Lung (tissue), 12 donors: ENCODE data around the gene OLFM2. TPM values are rescaled to one million over a fixed set of nuclear protein-coding genes. Genes with fewer than 3 reads are reported as not detected.
A peak's percentile ranks its signal among the peaks of the same experiment; 100 is the strongest.
"Not testable (repeated sequence)": the region's sequence is repeated elsewhere in the genome, so short reads cannot be mapped to it uniquely, and the experiment has no call there.

Experiments used
- ATAC-seq: fragments of 200-7000 bp; cut with Tn5 transposase; one replicate; pipeline ENCODE4 v1.9.1; 2020; ENCODE audit warnings: moderate number of reproducible peaks; ENCODE audit not compliant: insufficient read depth, low FRiP score
- DNase-seq, 3 donors: peaks; one replicate each; pipeline ENCODE4 v3.0.0-alpha.2; 2013 to 2017
- H3K27ac ChIP-seq, 2 donors: one replicate each; pipeline ENCODE4 v1.5.1; 2013; ENCODE audit warnings: mild to moderate bottlenecking in 2 of 2, moderate library complexity in 2 of 2, control low read depth in 1 of 2, inconsistent platforms in 1 of 2, low read depth in 1 of 2, low read length in 1 of 2
- H3K27me3 ChIP-seq, 3 donors: one replicate each; pipeline ENCODE4 v1.5.1; 2013; ENCODE audit warnings: low read length in 2 of 3; ENCODE audit not compliant: control insufficient read depth in 3 of 3, insufficient read depth in 3 of 3
- H3K36me3 ChIP-seq, 4 donors: one replicate each; pipeline ENCODE4 v1.5.1; 2013; ENCODE audit warnings: low read length in 4 of 4, mild to moderate bottlenecking in 1 of 4, moderate library complexity in 1 of 4; ENCODE audit not compliant: control insufficient read depth in 4 of 4, insufficient read depth in 4 of 4
- H3K4me1 ChIP-seq, 5 donors: one replicate each; pipeline ENCODE4 v1.5.1; 2013; ENCODE audit warnings: low read length in 5 of 5, mild to moderate bottlenecking in 2 of 5, moderate library complexity in 1 of 5; ENCODE audit not compliant: control insufficient read depth in 5 of 5, insufficient read depth in 5 of 5
- H3K4me3 ChIP-seq: one replicate; pipeline ENCODE4 v1.5.1; 2013; ENCODE audit warnings: mild to moderate bottlenecking, control low read depth, moderate library complexity
- H3K9ac ChIP-seq, 2 donors: one replicate each; pipeline ENCODE4 v1.5.1; 2013; ENCODE audit warnings: low read length in 2 of 2, control low read depth in 1 of 2; ENCODE audit not compliant: insufficient read depth in 1 of 2
- H3K9me3 ChIP-seq, 4 donors: one replicate each; pipeline ENCODE4 v1.5.1; 2013; ENCODE audit warnings: low read length in 3 of 4, mild to moderate bottlenecking in 1 of 4, moderate library complexity in 1 of 4; ENCODE audit not compliant: control insufficient read depth in 4 of 4, insufficient read depth in 3 of 4
- WGBS, 2 donors: extraction: QIAGEN DNeasy Blood & Tissue Kit; methylation state at CpG; one replicate each; pipeline ENCODE4 v1.1.7; 2013; 5-methylcytosine and 5-hydroxymethylcytosine counted together
- polyA plus RNA-seq, 2 donors: library from polyadenylated mRNA; stranded (reverse); fragments of 200-250 nt; gene quantifications; one replicate each; pipeline ENCODE4 v1.2.1, GENCODE V29; 2013
- total RNA-seq, 2 donors: library from RNA; depleted of rRNA in 1 of 2; stranded (reverse); fragments of >200 nt in 1 of 2; gene quantifications; one replicate each; pipeline ENCODE4 v1.2.1, GENCODE V29; 2014 to 2021
- TF ChIP-seq, protein P1 (sequence below): IDR thresholded peaks from 2 replicates; pipeline ENCODE4 v1.5.1; 2012; ENCODE audit warnings: mild to moderate bottlenecking; ENCODE audit errors: control extremely low read depth, extremely low read depth
- donor health status: control.
- donor health status: control.
- donor health status: Bipolar disorder and iron deficiency.
- donor health status: healthy.
- donor health status: DM: yes; HTN: yes; CAD: no.

OLFM2 gene
- total and polyA plus RNA-seq, 4 donors: 2.2 to 14.3 (median 8.8) TPM

DNA sequence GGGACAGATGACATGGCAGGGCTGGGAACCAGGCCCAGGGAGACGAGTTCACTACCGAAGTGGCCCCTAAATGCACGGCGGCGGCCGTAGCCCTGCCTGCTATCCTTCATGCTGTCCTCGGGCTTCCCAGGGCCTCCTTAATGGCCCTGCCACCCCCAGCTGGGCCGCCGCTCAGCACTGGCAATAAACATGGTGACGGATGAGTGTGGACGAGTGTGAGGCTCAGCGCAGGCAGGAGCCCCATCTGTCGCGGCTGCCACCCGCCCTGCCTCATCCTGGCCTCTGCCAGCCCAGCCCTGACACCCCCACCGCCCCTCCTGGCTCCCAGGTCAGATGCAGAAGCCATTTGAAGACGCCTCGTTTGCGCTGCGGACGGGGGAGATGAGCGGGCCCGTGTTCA is 87.6 kb downstream of the OLFM2 start:
- no peaks in the 10 kb centered on the region for H3K27me3 ChIP-seq
- 88 to 91% methylated on average over 23 of the region's 23 CpGs for WGBS, 2 donors
- ATAC-seq (no peak), DNase-seq (no peak)
- TF ChIP-seq, protein P1, sequence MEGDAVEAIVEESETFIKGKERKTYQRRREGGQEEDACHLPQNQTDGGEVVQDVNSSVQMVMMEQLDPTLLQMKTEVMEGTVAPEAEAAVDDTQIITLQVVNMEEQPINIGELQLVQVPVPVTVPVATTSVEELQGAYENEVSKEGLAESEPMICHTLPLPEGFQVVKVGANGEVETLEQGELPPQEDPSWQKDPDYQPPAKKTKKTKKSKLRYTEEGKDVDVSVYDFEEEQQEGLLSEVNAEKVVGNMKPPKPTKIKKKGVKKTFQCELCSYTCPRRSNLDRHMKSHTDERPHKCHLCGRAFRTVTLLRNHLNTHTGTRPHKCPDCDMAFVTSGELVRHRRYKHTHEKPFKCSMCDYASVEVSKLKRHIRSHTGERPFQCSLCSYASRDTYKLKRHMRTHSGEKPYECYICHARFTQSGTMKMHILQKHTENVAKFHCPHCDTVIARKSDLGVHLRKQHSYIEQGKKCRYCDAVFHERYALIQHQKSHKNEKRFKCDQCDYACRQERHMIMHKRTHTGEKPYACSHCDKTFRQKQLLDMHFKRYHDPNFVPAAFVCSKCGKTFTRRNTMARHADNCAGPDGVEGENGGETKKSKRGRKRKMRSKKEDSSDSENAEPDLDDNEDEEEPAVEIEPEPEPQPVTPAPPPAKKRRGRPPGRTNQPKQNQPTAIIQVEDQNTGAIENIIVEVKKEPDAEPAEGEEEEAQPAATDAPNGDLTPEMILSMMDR: no peak
- H3K9ac ChIP-seq: no peak overlapping the region
- H3K36me3 ChIP-seq: peaks cover 4 to 55% (median 19%) of the 10 kb centered on the region in 4 donors
- no peak overlapping the region for H3K27ac ChIP-seq
- no peak overlapping the region for H3K4me3 ChIP-seq
- no peaks in the 10 kb centered on the region for H3K9me3 ChIP-seq
- no peaks in the 10 kb centered on the region for H3K4me1 ChIP-seq

DNA sequence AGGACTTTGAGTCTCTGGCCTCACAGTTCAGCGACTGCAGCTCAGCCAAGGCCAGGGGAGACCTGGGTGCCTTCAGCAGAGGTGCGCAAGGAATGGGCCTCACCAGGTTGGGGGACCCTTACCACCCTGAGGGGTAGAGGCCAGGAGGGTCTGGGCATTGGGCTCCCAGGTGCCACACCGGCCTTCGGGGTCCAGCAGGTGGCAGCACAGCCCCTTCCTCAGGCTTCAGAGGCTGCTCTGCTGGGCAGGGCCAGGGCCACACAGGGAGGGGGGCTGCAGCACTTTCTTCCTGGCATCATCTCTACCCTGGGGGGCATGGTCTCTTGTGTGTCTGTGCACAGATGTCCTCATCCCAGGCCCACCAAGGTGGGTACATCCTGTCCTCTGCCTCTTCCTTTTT is 88.3 kb downstream of the OLFM2 start:
- DNase-seq: no peak
- H3K9me3 ChIP-seq: peaks cover 0 to 3% (median 0%) of the 10 kb centered on the region in 4 donors
- no peaks in the 10 kb centered on the region for H3K27me3 ChIP-seq
- WGBS, 2 donors: 86 to 87% methylated on average over 4 of the region's 4 CpGs
- H3K4me1 ChIP-seq: no peaks in the 10 kb centered on the region
- TF ChIP-seq, protein P1: no peak
- ATAC-seq: no peak
- no peak overlapping the region for H3K4me3 ChIP-seq
- no peak overlapping the region for H3K27ac ChIP-seq
- H3K36me3 ChIP-seq: peaks cover 4 to 57% (median 25%) of the 10 kb centered on the region in 4 donors
- no peak overlapping the region for H3K9ac ChIP-seq

DNA sequence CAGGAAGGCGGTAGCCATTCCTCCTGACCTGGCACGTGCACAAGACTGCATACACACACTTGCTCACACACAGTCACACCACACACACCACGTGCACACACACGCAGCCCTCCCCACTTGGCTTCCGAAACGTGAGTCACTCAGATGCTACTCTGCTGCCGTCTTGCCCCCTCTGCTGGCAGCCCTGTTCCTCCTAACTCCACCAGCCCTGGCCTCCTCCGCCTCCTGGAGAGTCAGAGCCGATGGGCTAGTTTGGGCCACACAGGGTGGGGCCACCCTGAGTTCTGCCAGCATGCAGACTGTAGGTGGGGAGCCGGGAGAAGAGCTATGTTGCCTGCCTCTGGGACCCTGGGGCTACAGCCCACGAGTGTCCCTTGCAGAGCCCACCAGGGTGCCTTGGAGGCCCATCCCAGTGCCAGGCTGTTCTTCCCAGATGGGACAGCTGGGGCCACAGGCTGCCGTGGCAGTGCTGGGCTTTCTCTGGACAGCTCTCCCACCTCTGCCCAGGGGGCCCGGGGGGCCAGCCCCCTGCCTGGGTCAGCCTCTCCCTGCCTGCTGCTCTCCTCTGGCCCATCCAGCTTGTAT is 89.1 kb downstream of the OLFM2 start:
- Histone ChIP-seq H3K9me3 (peaks cover 0 to 3% (median 0%) of the 10 kb centered on the region in 4 donors), H3K4me3 (no peak overlapping the region), H3K4me1 (peaks cover 0 to 8% (median 0%) of the 10 kb centered on the region in 5 donors), H3K27me3 (no peaks in the 10 kb centered on the region), H3K9ac (no peak overlapping the region), H3K27ac (peak overlapping the region in 1 of 2 donors; percentile 11), H3K36me3 (peaks cover 4 to 65% (median 33%) of the 10 kb centered on the region in 4 donors)
- WGBS, 2 donors: 76 to 78% methylated on average over 13 of the region's 13 CpGs
- DNase-seq (peak in 1 of 3 donors; percentile 15), ATAC-seq (peak; percentile 9)
- TF ChIP-seq, protein P1: no peak

DNA sequence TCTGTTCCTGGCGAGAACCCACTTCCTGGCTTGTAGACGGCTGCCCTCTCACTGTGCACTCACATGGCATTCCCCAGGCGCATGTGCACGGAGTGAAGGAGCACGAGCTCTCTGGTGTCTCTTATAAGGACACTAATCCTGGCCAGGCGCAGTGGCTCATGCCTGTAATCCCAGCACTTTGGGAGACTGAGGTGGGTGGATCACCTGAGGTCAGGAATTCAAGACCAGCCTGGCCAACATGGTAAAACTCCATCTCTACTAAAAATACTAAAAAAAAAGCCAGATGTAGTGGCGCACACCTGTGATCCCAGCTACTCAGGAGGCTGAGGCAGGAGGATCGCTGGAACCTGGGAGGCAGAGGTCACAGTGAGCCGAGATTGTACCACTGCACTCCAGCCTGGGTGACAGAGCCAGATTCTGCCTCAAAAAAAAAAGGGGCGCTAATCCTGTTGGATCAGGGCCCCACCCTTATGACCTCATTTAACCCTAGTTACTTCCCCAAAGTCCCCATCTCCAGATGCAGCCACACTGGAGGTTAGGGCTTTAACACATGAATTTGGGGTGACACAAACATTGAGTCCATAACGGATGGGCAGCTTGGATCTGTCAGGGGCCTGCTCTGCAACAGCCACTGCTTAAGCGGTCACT is 92.6 kb downstream of the OLFM2 start:
- H3K4me3 ChIP-seq, H3K9ac ChIP-seq, H3K9me3 ChIP-seq, H3K27me3 ChIP-seq, ATAC-seq, H3K27ac ChIP-seq, DNase-seq: not testable (repeated sequence)
- peaks cover 0 to 19% (median 0%) of the 10 kb centered on the region in 5 donors for H3K4me1 ChIP-seq
- WGBS, 2 donors: 97 to 98% methylated on average over 12 of the region's 12 CpGs
- peaks cover 8 to 60% (median 52%) of the 10 kb centered on the region in 4 donors for H3K36me3 ChIP-seq
